ENCODE results near the gene RNF10.
"Not testable (repeated sequence)": the region's sequence is repeated elsewhere in the genome, so short reads cannot be mapped to it uniquely, and the experiment has no call there.

The RNF10 gene

DNA sequence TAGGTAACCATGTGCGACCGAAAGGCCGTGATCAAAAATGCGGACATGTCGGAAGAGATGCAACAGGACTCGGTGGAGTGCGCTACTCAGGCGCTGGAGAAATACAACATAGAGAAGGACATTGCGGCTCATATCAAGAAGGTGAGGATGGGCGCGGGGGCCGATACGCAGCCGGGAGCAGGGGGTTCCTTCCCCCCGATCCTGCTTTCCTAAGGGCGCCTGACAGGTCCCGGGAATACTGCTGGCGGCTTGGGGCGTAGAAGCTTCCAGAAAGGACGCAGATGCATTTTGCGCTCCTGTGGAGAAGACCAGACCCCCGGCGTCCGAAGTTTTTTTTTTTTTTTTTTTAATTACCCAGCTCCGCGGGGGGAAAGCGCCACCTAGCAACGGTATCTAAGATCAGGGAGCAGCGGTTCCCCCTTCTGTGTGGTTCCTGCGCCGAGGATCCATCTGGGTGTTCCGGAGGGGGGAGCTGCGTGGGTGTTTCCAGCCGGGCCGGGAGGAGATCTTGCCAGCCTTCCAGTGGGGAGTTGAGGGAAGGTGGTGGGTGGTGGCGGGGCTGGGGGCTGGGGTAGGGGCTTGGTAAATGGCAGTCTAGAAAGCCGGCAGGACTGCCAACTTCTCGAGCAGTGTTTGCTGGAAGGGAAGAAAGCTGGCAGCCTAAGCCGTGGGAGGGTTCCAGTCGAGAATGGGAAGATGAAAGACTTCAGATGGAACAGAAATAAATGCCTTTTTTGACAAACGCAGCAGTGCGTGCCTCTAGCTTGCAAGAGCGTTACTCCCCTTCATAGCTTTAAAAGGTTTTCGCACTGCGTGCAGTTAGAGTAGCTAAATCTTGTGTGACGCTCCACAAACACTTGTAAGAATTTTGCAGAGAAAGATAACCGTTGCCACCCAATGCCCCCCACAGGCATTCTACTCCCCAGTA lies 37.5 kb upstream of the RNF10 start:
- H3K4me1 ChIP-seq (ENCODE audit: control insufficient read depth, insufficient read depth, low read length, poor library complexity, severe bottlenecking) = peaks cover 3% of the 10 kb centered on the region
- no peaks in the 10 kb centered on the region for H3K9me3 ChIP-seq (ENCODE audit: control insufficient read depth, low read length)
- peaks cover 39% of the 10 kb centered on the region for H3K36me3 ChIP-seq (ENCODE audit: control insufficient read depth, insufficient read depth, low read length)
- WGBS, 2 experiments (ENCODE audit: insufficient coverage in 2 of 2) = 1% methylated on average over 27 to 32 of the region's 47 CpGs
- H3K4me3 ChIP-seq (ENCODE audit: extremely low read depth, insufficient read depth, low read length, poor library complexity, severe bottlenecking) = peak overlapping the region; percentile 97
- H3K27ac ChIP-seq (ENCODE audit: low read depth, low read length, severe bottlenecking) = peak overlapping the region; percentile 84

DNA sequence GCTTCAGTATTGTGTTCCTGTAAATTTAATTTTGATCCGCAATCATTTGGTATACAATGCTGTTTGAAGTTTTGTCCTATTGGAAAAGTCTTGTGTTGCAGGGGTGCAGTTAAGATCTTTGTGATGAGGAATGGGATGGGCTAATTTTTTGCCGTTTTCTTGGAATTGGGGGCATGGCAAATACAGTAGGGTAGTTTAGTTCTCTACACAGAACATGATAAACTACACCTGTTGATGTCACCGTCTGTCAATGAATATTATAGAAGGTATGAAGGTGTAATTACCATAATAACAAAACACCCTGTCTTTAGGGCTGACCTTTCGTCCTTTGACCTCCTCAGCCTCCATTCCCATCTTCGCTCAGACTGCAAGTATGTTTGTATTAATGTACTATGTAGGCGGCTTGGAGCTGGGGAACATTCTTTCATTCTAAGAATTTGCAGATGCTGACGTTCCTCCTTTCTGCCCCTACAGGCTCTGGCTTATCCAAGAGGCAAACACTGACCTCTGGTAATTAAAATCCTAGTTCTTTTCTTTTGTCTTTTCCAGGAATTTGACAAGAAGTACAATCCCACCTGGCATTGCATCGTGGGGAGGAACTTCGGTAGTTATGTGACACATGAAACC lies 36.5 kb upstream of the RNF10 start:
- Histone ChIP-seq H3K9me3 (ENCODE audit: control insufficient read depth, low read length) (no peaks in the 10 kb centered on the region), H3K36me3 (ENCODE audit: control insufficient read depth, insufficient read depth, low read length) (peaks cover 44% of the 10 kb centered on the region)
- WGBS, 2 experiments (ENCODE audit: insufficient coverage in 2 of 2) = 66% methylated on average over 5 of the region's 9 CpGs; no CpG with 5 or more reads in 1 of the 2 experiments

DNA sequence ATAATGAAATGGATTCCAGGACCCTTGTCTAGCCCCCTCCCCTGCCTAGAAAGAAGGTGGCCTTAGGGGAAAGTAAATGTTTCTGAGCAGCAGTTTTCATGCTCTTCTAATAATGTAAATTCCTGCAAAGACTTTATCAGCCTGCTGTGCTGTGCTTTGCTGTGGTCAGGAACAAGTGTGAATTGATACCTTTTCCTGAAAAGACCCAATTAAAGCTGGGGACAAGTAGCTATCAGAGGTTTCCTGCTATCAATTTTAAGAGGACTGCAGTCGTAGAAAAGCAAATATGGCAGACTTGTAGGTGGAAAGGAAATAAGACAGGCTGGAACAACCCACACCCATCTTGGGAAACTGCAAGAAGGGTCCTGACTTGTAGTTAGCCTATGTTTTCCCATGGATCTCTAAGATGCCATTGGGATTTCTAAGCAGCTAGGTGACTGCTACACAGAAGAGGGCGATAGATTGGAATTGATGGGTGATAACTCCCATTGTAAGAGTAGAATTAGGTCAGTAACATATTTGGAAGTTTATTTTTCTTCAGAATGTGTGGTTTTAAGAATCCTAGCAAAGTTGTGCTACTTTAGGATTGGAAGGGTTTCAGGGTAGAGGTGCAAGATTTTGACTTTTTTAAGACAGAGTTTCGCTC lies 35.2 kb upstream of the RNF10 start:
- Histone ChIP-seq H3K36me3 (ENCODE audit: control insufficient read depth, insufficient read depth, low read length) (peaks cover 57% of the 10 kb centered on the region), H3K4me1 (ENCODE audit: control insufficient read depth, insufficient read depth, low read length, poor library complexity, severe bottlenecking) (peaks cover 3% of the 10 kb centered on the region), H3K4me3 (ENCODE audit: extremely low read depth, insufficient read depth, low read length, poor library complexity, severe bottlenecking) (no peak overlapping the region), H3K27ac (ENCODE audit: low read depth, low read length, severe bottlenecking) (no peak overlapping the region), H3K9me3 (ENCODE audit: control insufficient read depth, low read length) (no peaks in the 10 kb centered on the region)
- WGBS, 2 experiments (ENCODE audit: insufficient coverage in 2 of 2) = 85 to 100% methylated on average over 2 to 3 of the region's 3 CpGs

More for the DNA sequence above, 36.5 kb upstream of the RNF10 start:
- H3K4me3 ChIP-seq (ENCODE audit: extremely low read depth, insufficient read depth, low read length, poor library complexity, severe bottlenecking) = peak overlapping the region; percentile 97
- H3K27ac ChIP-seq (ENCODE audit: low read depth, low read length, severe bottlenecking) = peak overlapping the region; percentile 10
- peaks cover 3% of the 10 kb centered on the region for H3K4me1 ChIP-seq (ENCODE audit: control insufficient read depth, insufficient read depth, low read length, poor library complexity, severe bottlenecking)

DNA sequence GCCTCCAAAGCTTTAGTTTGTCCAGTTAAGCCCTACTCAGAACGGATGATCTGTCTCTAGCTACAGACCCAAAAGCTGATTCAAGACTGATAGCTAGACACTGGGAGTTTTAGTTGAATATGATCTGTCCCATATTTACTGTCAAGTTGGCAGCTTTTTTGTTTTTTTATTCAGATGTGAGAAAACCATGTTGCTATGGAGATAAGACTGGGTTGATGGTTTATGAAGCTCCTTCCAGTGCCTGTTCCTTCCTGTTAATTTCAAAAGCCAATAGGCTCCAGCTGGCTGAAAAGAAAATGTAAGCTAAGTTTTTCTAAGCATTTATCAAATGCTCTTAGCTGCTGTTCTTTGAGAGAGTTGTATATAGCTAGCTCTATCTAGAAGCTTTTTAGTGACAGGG lies 33.6 kb upstream of the RNF10 start:
- no peak overlapping the region for H3K27ac ChIP-seq (ENCODE audit: low read depth, low read length, severe bottlenecking)
- no peaks in the 10 kb centered on the region for H3K9me3 ChIP-seq (ENCODE audit: control insufficient read depth, low read length)
- H3K4me3 ChIP-seq (ENCODE audit: extremely low read depth, insufficient read depth, low read length, poor library complexity, severe bottlenecking) = no peak overlapping the region
- WGBS, 2 experiments (ENCODE audit: insufficient coverage in 2 of 2) = 83 to 100% methylated on average over 1 of the region's 1 CpG
- H3K36me3 ChIP-seq (ENCODE audit: control insufficient read depth, insufficient read depth, low read length) = peaks cover 63% of the 10 kb centered on the region
- H3K4me1 ChIP-seq (ENCODE audit: control insufficient read depth, insufficient read depth, low read length, poor library complexity, severe bottlenecking) = peaks cover 3% of the 10 kb centered on the region

DNA sequence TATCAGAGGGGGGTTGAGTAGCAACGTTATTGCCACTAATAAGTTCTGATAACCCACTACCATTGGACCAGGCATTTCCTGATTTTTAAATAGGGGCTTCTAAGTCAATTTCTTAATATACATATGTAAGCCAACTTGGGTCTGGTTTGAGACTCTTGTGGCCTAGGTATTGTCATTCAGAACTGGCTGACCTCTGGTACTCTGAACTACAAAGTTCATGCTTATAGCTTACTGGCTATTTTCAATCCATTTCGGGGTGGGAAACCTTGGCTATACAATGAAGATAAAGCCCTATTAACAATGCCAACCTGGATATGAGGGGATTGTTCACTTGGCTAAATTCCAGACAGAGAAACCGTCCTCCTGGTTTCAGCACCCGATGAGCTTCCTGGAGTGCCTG lies 29.6 kb upstream of the RNF10 start:
- 53 to 66% methylated on average over 2 of the region's 4 CpGs for WGBS, 2 experiments (ENCODE audit: insufficient coverage in 2 of 2)
- H3K9me3 ChIP-seq (ENCODE audit: control insufficient read depth, low read length) = no peaks in the 10 kb centered on the region
- no peak overlapping the region for H3K4me3 ChIP-seq (ENCODE audit: extremely low read depth, insufficient read depth, low read length, poor library complexity, severe bottlenecking)
- peaks cover 67% of the 10 kb centered on the region for H3K36me3 ChIP-seq (ENCODE audit: control insufficient read depth, insufficient read depth, low read length)
- H3K27ac ChIP-seq (ENCODE audit: low read depth, low read length, severe bottlenecking) = no peak overlapping the region
- H3K4me1 ChIP-seq (ENCODE audit: control insufficient read depth, insufficient read depth, low read length, poor library complexity, severe bottlenecking) = no peaks in the 10 kb centered on the region

DNA sequence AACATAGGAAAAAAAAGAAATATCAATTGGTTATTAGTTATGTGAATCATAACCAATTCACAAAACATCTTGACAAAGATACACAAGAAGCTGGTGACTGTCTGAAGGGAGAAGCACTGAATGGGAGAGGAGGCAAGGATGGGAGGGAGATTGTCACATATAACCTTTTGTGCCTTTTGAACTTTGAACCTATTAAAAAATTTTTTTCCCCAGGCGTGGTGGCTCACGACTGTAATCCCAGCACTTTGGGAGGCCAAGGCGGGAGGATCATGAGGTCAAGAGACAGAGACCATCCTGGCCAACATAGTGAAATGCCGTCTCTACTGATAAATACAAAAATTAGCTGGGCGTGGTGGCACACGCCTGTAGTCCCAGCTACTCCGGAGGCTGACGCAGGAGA lies 25.6 kb upstream of the RNF10 start:
- H3K9me3 ChIP-seq (ENCODE audit: control insufficient read depth, low read length) = no peaks in the 10 kb centered on the region
- no peak overlapping the region for H3K27ac ChIP-seq (ENCODE audit: low read depth, low read length, severe bottlenecking)
- no peaks in the 10 kb centered on the region for H3K4me1 ChIP-seq (ENCODE audit: control insufficient read depth, insufficient read depth, low read length, poor library complexity, severe bottlenecking)
- peaks cover 59% of the 10 kb centered on the region for H3K36me3 ChIP-seq (ENCODE audit: control insufficient read depth, insufficient read depth, low read length)
- H3K4me3 ChIP-seq (ENCODE audit: extremely low read depth, insufficient read depth, low read length, poor library complexity, severe bottlenecking) = no peak overlapping the region
- 97 to 98% methylated on average over 7 to 8 of the region's 8 CpGs for WGBS, 2 experiments (ENCODE audit: insufficient coverage in 2 of 2)

DNA sequence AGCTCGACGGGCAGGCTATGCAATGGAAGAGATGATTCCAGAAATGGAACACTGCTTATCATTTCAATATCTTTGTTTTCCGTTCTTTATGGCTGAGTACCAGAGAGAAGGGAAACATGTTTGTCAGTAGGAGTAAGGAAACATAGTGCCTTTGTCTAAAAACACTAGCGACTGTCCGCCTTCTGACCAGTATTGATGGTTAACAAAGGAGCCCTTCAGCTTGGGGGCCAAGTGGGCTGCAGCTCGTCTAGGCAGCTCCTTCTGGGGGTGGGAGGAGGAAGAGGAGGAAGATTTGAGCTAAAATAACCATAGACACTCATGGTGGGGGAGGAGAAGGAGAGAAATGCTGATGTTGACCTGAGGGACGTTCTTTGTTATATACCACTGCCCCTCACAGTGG lies 20.2 kb upstream of the RNF10 start:
- Histone ChIP-seq H3K4me1 (ENCODE audit: control insufficient read depth, insufficient read depth, low read length, poor library complexity, severe bottlenecking) (no peaks in the 10 kb centered on the region), H3K4me3 (ENCODE audit: extremely low read depth, insufficient read depth, low read length, poor library complexity, severe bottlenecking) (no peak overlapping the region), H3K27ac (ENCODE audit: low read depth, low read length, severe bottlenecking) (no peak overlapping the region), H3K36me3 (ENCODE audit: control insufficient read depth, insufficient read depth, low read length) (peaks cover 59% of the 10 kb centered on the region), H3K9me3 (ENCODE audit: control insufficient read depth, low read length) (no peaks in the 10 kb centered on the region)
- WGBS, 2 experiments (ENCODE audit: insufficient coverage in 2 of 2) = 90 to 94% methylated on average over 4 of the region's 7 CpGs

DNA sequence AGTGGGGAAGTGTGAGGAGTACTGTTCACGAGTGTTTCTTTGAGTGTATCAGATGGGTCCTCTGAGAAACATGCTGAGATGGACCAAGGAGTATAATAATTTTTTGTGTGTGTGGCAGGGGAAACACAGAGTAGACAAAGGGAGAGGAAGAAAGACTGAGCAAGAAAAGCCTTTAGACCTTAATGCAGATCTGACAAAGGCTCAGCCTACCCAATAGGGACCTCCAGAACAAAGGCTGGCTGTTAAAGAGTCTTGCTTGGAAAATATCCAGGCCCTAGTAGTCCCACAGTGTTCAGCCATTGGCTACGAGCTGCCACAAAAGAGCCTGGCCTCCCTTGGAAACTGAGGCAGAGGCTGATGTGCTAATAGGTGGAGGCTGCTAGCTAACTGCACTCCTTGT lies 18.7 kb upstream of the RNF10 start:
- Histone ChIP-seq H3K27ac (ENCODE audit: low read depth, low read length, severe bottlenecking) (no peak overlapping the region), H3K4me1 (ENCODE audit: control insufficient read depth, insufficient read depth, low read length, poor library complexity, severe bottlenecking) (no peaks in the 10 kb centered on the region), H3K36me3 (ENCODE audit: control insufficient read depth, insufficient read depth, low read length) (peaks cover 46% of the 10 kb centered on the region), H3K9me3 (ENCODE audit: control insufficient read depth, low read length) (no peaks in the 10 kb centered on the region), H3K4me3 (ENCODE audit: extremely low read depth, insufficient read depth, low read length, poor library complexity, severe bottlenecking) (no peak overlapping the region)
- WGBS, 2 experiments (ENCODE audit: insufficient coverage in 2 of 2) = 95 to 100% methylated on average over 2 of the region's 2 CpGs

DNA sequence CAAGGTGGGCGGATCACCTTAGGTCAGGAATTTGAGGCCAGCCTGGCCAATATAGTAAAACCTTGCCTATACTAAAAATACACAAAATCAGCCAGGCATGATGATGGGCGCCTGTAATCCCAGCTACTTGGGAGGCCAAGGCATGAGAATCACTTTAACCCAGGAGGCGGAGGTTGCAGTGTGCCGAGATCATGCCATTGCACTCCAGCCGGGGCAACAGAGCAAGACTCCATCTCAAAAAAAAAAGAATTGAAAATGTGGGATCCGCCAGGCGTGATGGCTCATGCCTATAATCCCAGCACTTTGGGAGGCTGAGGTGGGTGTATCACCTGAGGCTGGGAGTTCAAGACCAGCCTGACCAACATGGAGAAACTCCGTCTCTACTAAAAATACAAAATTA lies 14.8 kb upstream of the RNF10 start:
- not testable (repeated sequence) for H3K4me3 ChIP-seq (ENCODE audit: extremely low read depth, insufficient read depth, low read length, poor library complexity, severe bottlenecking); H3K27ac ChIP-seq (ENCODE audit: low read depth, low read length, severe bottlenecking); H3K9me3 ChIP-seq (ENCODE audit: control insufficient read depth, low read length); H3K4me1 ChIP-seq (ENCODE audit: control insufficient read depth, insufficient read depth, low read length, poor library complexity, severe bottlenecking)
- H3K36me3 ChIP-seq (ENCODE audit: control insufficient read depth, insufficient read depth, low read length) = peaks cover 44% of the 10 kb centered on the region
- 92 to 95% methylated on average over 7 to 8 of the region's 8 CpGs for WGBS, 2 experiments (ENCODE audit: insufficient coverage in 2 of 2)

DNA sequence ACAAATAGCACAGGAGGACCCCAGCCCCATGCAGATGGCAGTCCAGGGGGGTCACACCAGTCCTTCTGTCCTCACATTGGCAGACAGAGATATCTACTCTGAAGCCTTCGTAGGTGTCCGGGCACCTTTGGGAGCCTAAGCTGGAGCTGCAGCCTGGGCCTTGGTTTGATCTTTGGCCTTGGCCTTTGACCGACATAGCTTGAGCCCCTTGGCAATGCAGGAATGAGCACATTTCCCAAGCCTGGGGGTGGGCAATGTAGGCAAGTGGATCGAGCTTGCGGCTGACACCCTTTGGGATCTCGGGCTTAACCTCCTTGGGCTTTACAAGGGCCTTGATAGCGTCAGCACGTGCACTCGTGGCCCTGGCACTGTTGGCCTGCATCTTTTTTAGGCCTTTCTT lies 11.6 kb upstream of the RNF10 start:
- Histone ChIP-seq H3K4me1 (ENCODE audit: control insufficient read depth, insufficient read depth, low read length, poor library complexity, severe bottlenecking) (no peaks in the 10 kb centered on the region), H3K4me3 (ENCODE audit: extremely low read depth, insufficient read depth, low read length, poor library complexity, severe bottlenecking) (no peak overlapping the region), H3K36me3 (ENCODE audit: control insufficient read depth, insufficient read depth, low read length) (peaks cover 22% of the 10 kb centered on the region), H3K9me3 (ENCODE audit: control insufficient read depth, low read length) (no peaks in the 10 kb centered on the region), H3K27ac (ENCODE audit: low read depth, low read length, severe bottlenecking) (no peak overlapping the region)
- WGBS, 2 experiments (ENCODE audit: insufficient coverage in 2 of 2) = 96 to 99% methylated on average over 8 to 9 of the region's 9 CpGs

All from mesodermal cell (in vitro differentiated cells).